Activated T-helper 2 cell treated with anti-CD3 and anti-CD28 coated beads, Interferon-gamma antibody, Interleukin-2, Interleukin-4, amounts not matched to agents 10 μg/mL and 5 μg/mL and 100 μg/mL, durations not matched to agents 14 hours and 24 hours and 36 hours (primary cell): ENCODE data around the gene S100A16. TPM values are rescaled to one million over a fixed set of nuclear protein-coding genes. Genes with fewer than 3 reads are reported as not detected.
"Not testable (repeated sequence)": the region's sequence is repeated elsewhere in the genome, so short reads cannot be mapped to it uniquely, and the experiment has no call there.

Experiments
- DNase-seq: peaks from one replicate; pipeline ENCODE4 v3.0.0; 2021; ENCODE audit warnings: low spot score
- H3K27ac Mint-ChIP-seq: one replicate; pipeline ENCODE4 v1.8.0; 2021; ENCODE audit warnings: mixed read lengths
- H3K27me3 Mint-ChIP-seq: one replicate; pipeline ENCODE4 v1.8.0; 2021; ENCODE audit warnings: low read depth, mixed read lengths
- H3K36me3 Mint-ChIP-seq: one replicate; pipeline ENCODE4 v1.8.0; 2021; ENCODE audit warnings: low read depth, mixed read lengths
- H3K4me1 Mint-ChIP-seq: one replicate; pipeline ENCODE4 v1.8.0; 2021; ENCODE audit warnings: low read depth, mixed read lengths
- H3K4me3 Mint-ChIP-seq: one replicate; pipeline ENCODE4 v1.8.0; 2021; ENCODE audit warnings: low read depth, mild to moderate bottlenecking, moderate library complexity, mixed read lengths
- H3K9me3 Mint-ChIP-seq: one replicate; pipeline ENCODE4 v1.8.0; 2021; ENCODE audit warnings: mixed read lengths
- intact Hi-C: fragments of 100-400 bp; cut with micrococcal nuclease; formaldehyde crosslinking; loops from one replicate; pipeline ENCODE4 v1.15.1; 2023
- total RNA-seq: library from RNA; stranded (reverse); gene quantifications from 2 replicates; pipeline ENCODE4 v1.2.3, GENCODE V29; 2022

The S100A16 gene
- total RNA-seq, 1 donor from 2014 or later, result not detected

GRCh38 chr1:153608742-153609584, 4.0 kb downstream of the S100A16 start:
- no peaks in the 10 kb centered on the region for H3K4me1 Mint-ChIP-seq
- no peak overlapping the region for H3K27ac Mint-ChIP-seq
- no peaks in the 10 kb centered on the region for H3K9me3 Mint-ChIP-seq
- peaks cover 4% of the 10 kb centered on the region for H3K27me3 Mint-ChIP-seq
- H3K36me3 Mint-ChIP-seq, result no peaks in the 10 kb centered on the region
- intact Hi-C loops, result no loop called here
- H3K4me3 Mint-ChIP-seq, result no peak overlapping the region
- no peak for DNase-seq

- H3K4me3 Mint-ChIP-seq, result no peak overlapping the region
- no peak overlapping the region for H3K27ac Mint-ChIP-seq
- DNase-seq, result no peak
- H3K27me3 Mint-ChIP-seq, result peaks cover 4% of the 10 kb centered on the region
- no peaks in the 10 kb centered on the region for H3K36me3 Mint-ChIP-seq
- no peaks in the 10 kb centered on the region for H3K4me1 Mint-ChIP-seq
- intact Hi-C loops, result no loop called here
- H3K9me3 Mint-ChIP-seq, result no peaks in the 10 kb centered on the region
These were observed 4.8 kb downstream of the S100A16 start for GRCh38 chr1:153608089-153608682.

- Mint-ChIP-seq H3K4me1 (peaks cover 5% of the 10 kb centered on the region), H3K9me3 (no peaks in the 10 kb centered on the region), H3K27ac (no peak overlapping the region), H3K4me3 (no peak overlapping the region), H3K36me3 (no peaks in the 10 kb centered on the region), H3K27me3 (peaks cover 4% of the 10 kb centered on the region)
- intact Hi-C loops, result no loop called here
- no peak for DNase-seq
These were observed 5.6 kb downstream of the S100A16 start for GRCh38 chr1:153607381-153607780.

- peaks cover 4% of the 10 kb centered on the region for H3K27me3 Mint-ChIP-seq
- H3K36me3 Mint-ChIP-seq, result no peaks in the 10 kb centered on the region
- no peak overlapping the region for H3K27ac Mint-ChIP-seq
- H3K4me1 Mint-ChIP-seq, result peaks cover 5% of the 10 kb centered on the region
- H3K4me3 Mint-ChIP-seq, result no peak overlapping the region
- no peaks in the 10 kb centered on the region for H3K9me3 Mint-ChIP-seq
- intact Hi-C loops, result no loop called here
- DNase-seq, result no peak
These were observed 6.7 kb downstream of the S100A16 start for GRCh38 chr1:153606194-153606593.

GRCh38 chr1:153602749-153603148, 10.2 kb downstream of the S100A16 start:
- H3K36me3 Mint-ChIP-seq, result no peaks in the 10 kb centered on the region
- H3K27ac Mint-ChIP-seq, result no peak overlapping the region
- H3K4me1 Mint-ChIP-seq, result peaks cover 12% of the 10 kb centered on the region
- intact Hi-C loops, result no loop called here
- H3K9me3 Mint-ChIP-seq, result no peaks in the 10 kb centered on the region
- DNase-seq, result no peak
- H3K27me3 Mint-ChIP-seq, result peaks cover 4% of the 10 kb centered on the region
- no peak overlapping the region for H3K4me3 Mint-ChIP-seq

GRCh38 chr1:153599847-153600246, 13.1 kb downstream of the S100A16 start:
- no peak for DNase-seq
- intact Hi-C loops, result loop anchor here (2.0 kb wide), 1 partner anchor 67 kb away; no protein-coding TSS in a partner anchor
- Mint-ChIP-seq H3K36me3 (no peaks in the 10 kb centered on the region), H3K4me3 (no peak overlapping the region), H3K27ac (no peak overlapping the region), H3K4me1 (peaks cover 21% of the 10 kb centered on the region), H3K27me3 (no peaks in the 10 kb centered on the region), H3K9me3 (no peaks in the 10 kb centered on the region)

- no peaks in the 10 kb centered on the region for H3K9me3 Mint-ChIP-seq
- intact Hi-C loops, result loop anchor here (2.0 kb wide), 1 partner anchor 66 kb away; no protein-coding TSS in a partner anchor
- peaks cover 21% of the 10 kb centered on the region for H3K4me1 Mint-ChIP-seq
- no peaks in the 10 kb centered on the region for H3K27me3 Mint-ChIP-seq
- no peak overlapping the region for H3K4me3 Mint-ChIP-seq
- no peak for DNase-seq
- no peaks in the 10 kb centered on the region for H3K36me3 Mint-ChIP-seq
- H3K27ac Mint-ChIP-seq, result peak overlapping the region; percentile 23
These were observed 14.4 kb downstream of the S100A16 start for GRCh38 chr1:153598309-153599172.

- intact Hi-C loops, result loop anchor here (1.0 kb wide), 1 partner anchor 25 kb away; no protein-coding TSS in a partner anchor
- peaks cover 16% of the 10 kb centered on the region for H3K4me1 Mint-ChIP-seq
- no peak for DNase-seq
- H3K27ac Mint-ChIP-seq, result peak overlapping the region; percentile 49
- no peaks in the 10 kb centered on the region for H3K27me3 Mint-ChIP-seq
- no peaks in the 10 kb centered on the region for H3K9me3 Mint-ChIP-seq
- H3K4me3 Mint-ChIP-seq, result no peak overlapping the region
- H3K36me3 Mint-ChIP-seq, result no peaks in the 10 kb centered on the region
These were observed 15.7 kb downstream of the S100A16 start for GRCh38 chr1:153597206-153597605.

- intact Hi-C loops, result no loop called here
- Mint-ChIP-seq H3K9me3 (no peaks in the 10 kb centered on the region), H3K27me3 (no peaks in the 10 kb centered on the region), H3K4me1 (peaks cover 9% of the 10 kb centered on the region), H3K27ac (no peak overlapping the region), H3K4me3 (no peak overlapping the region), H3K36me3 (no peaks in the 10 kb centered on the region)
- no peak for DNase-seq
These were observed 20.2 kb downstream of the S100A16 start for GRCh38 chr1:153592748-153593147.

GRCh38 chr1:153588482-153588881, 24.5 kb downstream of the S100A16 start:
- Mint-ChIP-seq H3K9me3 (no peaks in the 10 kb centered on the region), H3K27me3 (peaks cover 14% of the 10 kb centered on the region), H3K4me1 (no peaks in the 10 kb centered on the region), H3K27ac (no peak overlapping the region), H3K36me3 (no peaks in the 10 kb centered on the region), H3K4me3 (no peak overlapping the region)
- DNase-seq, result no peak
- intact Hi-C loops, result no loop called here

GRCh38 chr1:153588033-153588432, 24.9 kb downstream of the S100A16 start:
- intact Hi-C loops, H3K9me3 Mint-ChIP-seq, H3K4me3 Mint-ChIP-seq, H3K36me3 Mint-ChIP-seq, H3K4me1 Mint-ChIP-seq, H3K27ac Mint-ChIP-seq, DNase-seq: not testable (repeated sequence)
- H3K27me3 Mint-ChIP-seq, result peaks cover 14% of the 10 kb centered on the region

- no peaks in the 10 kb centered on the region for H3K9me3 Mint-ChIP-seq
- DNase-seq, result no peak
- no peaks in the 10 kb centered on the region for H3K36me3 Mint-ChIP-seq
- intact Hi-C loops, result no loop called here
- H3K27me3 Mint-ChIP-seq, result peaks cover 14% of the 10 kb centered on the region
- no peak overlapping the region for H3K4me3 Mint-ChIP-seq
- H3K4me1 Mint-ChIP-seq, result no peaks in the 10 kb centered on the region
- H3K27ac Mint-ChIP-seq, result no peak overlapping the region
These were observed 25.6 kb downstream of the S100A16 start for GRCh38 chr1:153587314-153587713.
